H1 (cell line): ENCODE results near the gene THOP1. TPM values are rescaled to one million over a fixed set of nuclear protein-coding genes. Genes with fewer than 3 reads are reported as not detected.

ENCODE experiments used
- CTCF ChIA-PET: fragments of 300-600 bp; sonication (Branson Sonifier 250); formaldehyde crosslinking; loops from one replicate; lab custom pipeline; 2021; ENCODE audit not compliant: partially characterized antibody; lab: Charles Lee
- POLR2A ChIA-PET: fragments of 300-600 bp; sonication (Branson Sonifier 250); formaldehyde crosslinking; loops from one replicate; lab custom pipeline; 2021; ENCODE audit warnings: inconsistent platforms; ENCODE audit not compliant: partially characterized antibody; lab: Charles Lee
- DNase-seq, 2 experiments: peaks; one replicate each; pipeline versions ENCODE4 v3.0.0 to v3.0.0-alpha.2; 2010 to 2022; ENCODE audit warnings: low spot score in 2 of 2, low read depth in 1 of 2, mixed read lengths in 1 of 2
- FAIRE-seq: peaks from 2 replicates; lab custom pipeline; 2011; peaks lifted over from hg19 to GRCh38; lab: Jason Lieb, UNC
- H2AFZ ChIP-seq: 2 replicates; pipeline ENCODE4 v1.8.1; 2012; ENCODE audit warnings: low read length, inconsistent platforms
- H2AK5ac ChIP-seq: 2 replicates; pipeline ENCODE4 v1.6.1; 2013; ENCODE audit warnings: low read depth, low read length
- H2BK120ac ChIP-seq: replicated peaks from 2 replicates; pipeline ENCODE3; 2013; ENCODE audit warnings: low read depth, low read length, inconsistent platforms
- H2BK12ac ChIP-seq: 2 replicates; pipeline ENCODE4 v1.6.1; 2013; ENCODE audit warnings: low read depth, low read length
- H2BK15ac ChIP-seq: 2 replicates; pipeline ENCODE4 v1.6.1; 2013; ENCODE audit warnings: low read length
- H2BK20ac ChIP-seq: 2 replicates; pipeline ENCODE4 v1.6.1; 2013; ENCODE audit warnings: low read length
- H2BK5ac ChIP-seq: 2 replicates; pipeline ENCODE4 v1.6.1; 2013; ENCODE audit warnings: low read depth, low read length
- H3K14ac ChIP-seq: 2 replicates; pipeline ENCODE4 v1.6.1; 2013; ENCODE audit warnings: inconsistent platforms; ENCODE audit not compliant: insufficient read length
- H3K18ac ChIP-seq: 2 replicates; pipeline ENCODE4 v1.6.1; 2013; ENCODE audit warnings: low read length; ENCODE audit errors: extremely low read depth
- H3K23ac ChIP-seq: 2 replicates; pipeline ENCODE4 v1.6.1; 2013; ENCODE audit warnings: inconsistent platforms; ENCODE audit not compliant: insufficient read length
- H3K23me2 ChIP-seq: 2 replicates; pipeline ENCODE4 v1.6.1; 2013; ENCODE audit warnings: low read depth, low read length
- H3K27ac ChIP-seq: 2 replicates; pipeline ENCODE4 v1.6.1; 2011; ENCODE audit warnings: low read depth, low read length, inconsistent platforms
- H3K27me3 ChIP-seq, 4 experiments: replicated peaks in 1 of 4; 1 replicate in 1 of 4; 2 replicates in 3 of 4; pipeline versions ENCODE4 v1.6.1 to v1.8.1; 2011 to 2013; ENCODE audit warnings: low read length in 3 of 4, mild to moderate bottlenecking in 3 of 4, inconsistent platforms in 2 of 4, mixed read lengths in 2 of 4, moderate library complexity in 1 of 4; ENCODE audit not compliant: control insufficient read depth in 3 of 4, insufficient read depth in 3 of 4; ENCODE audit errors: extremely low read depth in 1 of 4
- H3K36me3 ChIP-seq, 4 experiments: 2 replicates each; pipeline versions ENCODE4 v1.6.1 to v1.8.1; 2011 to 2013; ENCODE audit warnings: mild to moderate bottlenecking in 4 of 4, low read length in 3 of 4, moderate library complexity in 2 of 4, control low read depth in 1 of 4, inconsistent platforms in 1 of 4; ENCODE audit not compliant: insufficient read depth in 4 of 4, control insufficient read depth in 2 of 4
- H3K4ac ChIP-seq: replicated peaks from 2 replicates; pipeline ENCODE3; 2013; ENCODE audit warnings: low read length, low read depth, mixed read lengths, inconsistent platforms; ENCODE audit not compliant: insufficient read length
- H3K4me1 ChIP-seq, 4 experiments: replicated peaks in 1 of 4; 1 replicate in 1 of 4; 2 replicates in 3 of 4; pipeline versions ENCODE4 v1.6.1 to v1.8.1; 2011 to 2013; ENCODE audit warnings: low read length in 3 of 4, inconsistent platforms in 2 of 4, mixed read lengths in 1 of 4; ENCODE audit not compliant: insufficient read depth in 4 of 4, control insufficient read depth in 3 of 4
- H3K4me2 ChIP-seq, 2 experiments: 2 replicates each; pipeline versions ENCODE4 v1.6.1 to v1.8.1; 2011 to 2013; ENCODE audit warnings: low read depth in 2 of 2, low read length in 2 of 2, control low read depth in 1 of 2, inconsistent platforms in 1 of 2, mild to moderate bottlenecking in 1 of 2; ENCODE audit not compliant: insufficient read depth in 1 of 2
- H3K4me3 ChIP-seq, 4 experiments: fragments of 200-600, 300-600 bp in 1 of 4; sonication (generic), shearing (Covaris generic), sonication (Bioruptor Twin) in 1 of 4; 2 replicates each; pipeline versions ENCODE4 v1.5.1 to v1.8.1; 2011 to 2016; ENCODE audit warnings: low read length in 4 of 4, low read depth in 3 of 4, control low read depth in 2 of 4, inconsistent platforms in 2 of 4, mild to moderate bottlenecking in 2 of 4, mixed read lengths in 1 of 4, moderate library complexity in 1 of 4; ENCODE audit not compliant: insufficient read depth in 2 of 4; ENCODE audit errors: extremely low read depth in 1 of 4
- H3K56ac ChIP-seq: replicated peaks from 2 replicates; pipeline ENCODE3; 2013; ENCODE audit warnings: low read depth, mild to moderate bottlenecking, mixed read lengths, low read length, inconsistent platforms; ENCODE audit not compliant: insufficient read length
- H3K79me1 ChIP-seq: 2 replicates; pipeline ENCODE4 v1.6.1; 2013; ENCODE audit warnings: low read depth, low read length, control low read depth
- H3K79me2 ChIP-seq, 2 experiments: 2 replicates each; pipeline versions ENCODE4 v1.6.1 to v1.8.1; 2012 to 2013; ENCODE audit warnings: low read length in 2 of 2, mild to moderate bottlenecking in 2 of 2, inconsistent platforms in 1 of 2; ENCODE audit not compliant: insufficient read depth in 2 of 2, control insufficient read depth in 1 of 2
- H3K9ac ChIP-seq, 4 experiments: replicated peaks in 1 of 4; 1 replicate in 1 of 4; 2 replicates in 3 of 4; pipeline versions ENCODE4 v1.6.1 to v1.8.1; 2011 to 2013; ENCODE audit warnings: low read depth in 3 of 4, low read length in 3 of 4, control low read depth in 2 of 4, mild to moderate bottlenecking in 2 of 4, moderate library complexity in 2 of 4, inconsistent platforms in 1 of 4; ENCODE audit errors: extremely low read depth in 1 of 4
- H3K9me3 ChIP-seq, 2 experiments: 2 replicates each; pipeline versions ENCODE4 v1.6.1 to v1.8.1; 2012 to 2013; ENCODE audit warnings: mild to moderate bottlenecking in 2 of 2, moderate library complexity in 2 of 2, control low read depth in 1 of 2, inconsistent platforms in 1 of 2, low read depth in 1 of 2, low read length in 1 of 2, mixed read lengths in 1 of 2; ENCODE audit not compliant: insufficient read depth in 2 of 2
- H4K20me1 ChIP-seq, 2 experiments: replicated peaks in 1 of 2; 2 replicates each; pipeline versions ENCODE3 to v1.8.1; 2011 to 2013; ENCODE audit warnings: inconsistent platforms in 2 of 2, low read length in 2 of 2, mild to moderate bottlenecking in 1 of 2; ENCODE audit not compliant: insufficient read depth in 2 of 2, control insufficient read depth in 1 of 2
- H4K5ac ChIP-seq: 2 replicates; pipeline ENCODE4 v1.6.1; 2013; ENCODE audit warnings: low read length, low read depth, mixed read lengths, inconsistent platforms; ENCODE audit not compliant: insufficient read length
- H4K8ac ChIP-seq: 2 replicates; pipeline ENCODE4 v1.8.0; 2013; ENCODE audit warnings: mild to moderate bottlenecking, moderate library complexity, low read length, inconsistent platforms; ENCODE audit not compliant: insufficient read depth; ENCODE audit errors: extremely low read depth
- H4K91ac ChIP-seq: replicated peaks from 2 replicates; pipeline ENCODE3; 2013; ENCODE audit warnings: low read length, mixed read lengths, inconsistent platforms; ENCODE audit not compliant: insufficient read length
- CHD2 ChIP-seq: IDR thresholded peaks from 2 replicates; pipeline ENCODE4 v1.6.1; 2012; ENCODE audit warnings: low read length, improper control_type of control experiment
- GABPA ChIP-seq: IDR thresholded peaks from 2 replicates; pipeline ENCODE4 v1.6.1; 2011; ENCODE audit warnings: mild to moderate bottlenecking, low read length, moderate library complexity, borderline replicate concordance; ENCODE audit not compliant: insufficient read depth
- HDAC2 ChIP-seq, 2 experiments: fragments of 300-600 bp in 1 of 2; sonication (generic) in 1 of 2; IDR thresholded peaks; 2 replicates each; pipeline ENCODE4 v1.6.1; 2011 to 2012; ENCODE audit warnings: low read depth in 2 of 2, low read length in 2 of 2, mild to moderate bottlenecking in 2 of 2, moderate library complexity in 2 of 2, borderline replicate concordance in 1 of 2, inconsistent platforms in 1 of 2
- HDAC6 ChIP-seq: IDR thresholded peaks from one replicate; pipeline ENCODE4 v1.7.1; 2012; ENCODE audit warnings: low read depth, mild to moderate bottlenecking, inconsistent platforms, low read length, moderate library complexity
- POLR2A ChIP-seq, 2 experiments: IDR thresholded peaks; 1 replicate in 1 of 2; 2 replicates in 1 of 2; pipeline ENCODE4 v1.6.1; 2011; ENCODE audit warnings: low read depth in 2 of 2, low read length in 2 of 2, mild to moderate bottlenecking in 2 of 2; ENCODE audit errors: control extremely low read depth in 1 of 2
- POLR2AphosphoS5 ChIP-seq: IDR thresholded peaks from 2 replicates; pipeline ENCODE4 v1.6.1; 2011; ENCODE audit warnings: low read depth, low read length
- RBBP5 ChIP-seq: IDR thresholded peaks from 2 replicates; pipeline ENCODE4 v1.7.1; 2012; ENCODE audit warnings: low read depth, mild to moderate bottlenecking, inconsistent platforms, low read length, moderate library complexity, borderline replicate concordance
- RXRA ChIP-seq: IDR thresholded peaks from 2 replicates; pipeline ENCODE4 v1.6.1; 2011; ENCODE audit warnings: low read depth, mild to moderate bottlenecking, low read length, moderate library complexity; ENCODE audit not compliant: insufficient read depth
- TAF7 ChIP-seq: optimal IDR thresholded peaks from 2 replicates; pipeline ENCODE3; 2011; ENCODE audit warnings: low read depth, mild to moderate bottlenecking, inconsistent platforms, low read length, moderate library complexity, borderline replicate concordance
- USF2 ChIP-seq: IDR thresholded peaks from 2 replicates; pipeline ENCODE4 v1.6.1; 2011; ENCODE audit warnings: low read length, improper control_type of control experiment
- YY1 ChIP-seq: IDR thresholded peaks from 2 replicates; pipeline ENCODE4 v1.6.1; 2011; ENCODE audit warnings: low read depth, mild to moderate bottlenecking, low read length
- WGBS, 2 experiments: shearing (Covaris generic) in 1 of 2; methylation state at CpG; one replicate each; pipeline versions ENCODE4 v1.1.6 to v1.1.7; 2013 to 2015; ENCODE audit warnings: low lambda C conversion rate in 2 of 2, mixed read lengths in 2 of 2, inconsistent platforms in 1 of 2, low coverage in 1 of 2, missing lambda C conversion rate in 1 of 2; ENCODE audit not compliant: insufficient replicate concordance in 2 of 2, insufficient coverage in 1 of 2, insufficient read length in 1 of 2; ENCODE audit errors: extremely low coverage in 1 of 2, missing lambda C conversion rate in 1 of 2; 5-methylcytosine and 5-hydroxymethylcytosine counted together
- polyA plus RNA-seq, 7 experiments: library from polyadenylated mRNA; depleted of rRNA in 3 of 7; stranded (reverse) in 5 of 7; unstranded in 2 of 7; fragments of >200 nt in 5 of 7; fragments of 200-250 nt in 2 of 7; gene quantifications; 1 replicate in 5 of 7; 2 replicates in 1 of 7; 4 replicates in 1 of 7; pipeline versions ENCODE4 v1.2.1 to v1.2.3, GENCODE V29; 2011 to 2013; ENCODE audit warnings: missing spikeins in 2 of 7, mixed read lengths in 2 of 7
- total RNA-seq: library from RNA; stranded (reverse); fragmentation: NEBNext Ultra II Directional; extraction: Animal tissue kit (Norgen Biotek cat#: 25700); gene quantifications from 2 replicates; pipeline ENCODE4 v1.2.1, GENCODE V29; 2021

Gene THOP1
- total and polyA plus RNA-seq, 2 of the 8 experiments (the other 6 are each of a cell fraction or from before 2014, with no cell fraction given) = 136 to 159 TPM

GRCh38 chr19:2812414-2813234 lies 27.3 kb downstream of the THOP1 start:
- Histone ChIP-seq H3K4me3 (no peak overlapping the region), H4K8ac (no peak overlapping the region), H3K14ac (no peak overlapping the region), H3K4me2 (no peak overlapping the region), H2AFZ (no peak overlapping the region), H3K9ac (no peak overlapping the region), H4K91ac (no peak overlapping the region), H3K18ac (no peak overlapping the region), H3K9me3 (no peaks in the 10 kb centered on the region), H4K5ac (no peak overlapping the region), H3K79me2 (no peaks in the 10 kb centered on the region), H2BK20ac (no peak overlapping the region), H2AK5ac (no peak overlapping the region), H3K56ac (no peak overlapping the region), H3K23ac (no peak overlapping the region), H3K79me1 (no peaks in the 10 kb centered on the region), H3K4ac (no peak overlapping the region), H2BK15ac (no peak overlapping the region), H3K27me3 (no peaks in the 10 kb centered on the region), H3K27ac (no peak overlapping the region), H2BK5ac (no peak overlapping the region), H3K4me1 (no peaks in the 10 kb centered on the region), H2BK12ac (no peak overlapping the region), H3K23me2 (no peaks in the 10 kb centered on the region), H4K20me1 (peaks cover 7 to 10% of the 10 kb centered on the region in 2 experiments), H3K36me3 (peaks cover 13 to 57% (median 44%) of the 10 kb centered on the region in 4 experiments; a peak in 6 of 8 replicates), H2BK120ac (no peak overlapping the region)
- FAIRE-seq = no peak
- POLR2A ChIA-PET = interaction anchor here (0.7 to 1.0 kb wide), 4 partner anchors 10 to 29 kb away, joined by 3 to 7 read pairs (median 4); partner anchors contain the start of gene THOP1
- CTCF ChIA-PET = interaction anchor here (0.6 kb wide), 1 partner anchor 19 kb away, joined by 3 read pairs; no protein-coding TSS in a partner anchor
- no peak for DNase-seq
- 93% methylated on average over 32 of the region's 37 CpGs; no CpG with 5 or more reads in 1 of the 2 experiments for WGBS, 2 experiments
- no peak for TF ChIP-seq GABPA
- TF ChIP-seq HDAC6 = no peak
- no peak for TF ChIP-seq USF2
- TF ChIP-seq RXRA = no peak
- no peak for TF ChIP-seq CHD2
- TF ChIP-seq POLR2AphosphoS5 = no peak
- TF ChIP-seq YY1 = no peak
- no peak for TF ChIP-seq TAF7
- TF ChIP-seq POLR2A (IDR thresholded peaks at IDR 0.05; ENCODE audit: control extremely low read depth in 1 of 2, low read depth in 2 of 2, low read length in 2 of 2) = no peak
- TF ChIP-seq HDAC2 (IDR thresholded peaks at IDR 0.05; ENCODE audit: borderline replicate concordance in 1 of 2, low read depth in 2 of 2, low read length in 2 of 2) = no peak
- no peak for TF ChIP-seq RBBP5
